Measurements from ENCODE around the gene POMT2. TPM values are rescaled to one million over a fixed set of nuclear protein-coding genes. Genes with fewer than 3 reads are reported as not detected.

The POMT2 gene
- total RNA-seq, 1 experiment from 2014 or later, result 24.0 TPM

Small RNAs within 50 kb of the gene (small RNA-seq; reads per million reads assigned to genes)
- gene MIR1260A, result not detected

Other genes with a start within 250 kb of the POMT2 start
- 34.0 and 47.0 TPM in 2 replicates for gene CIPC, start 222.6 kb downstream of the POMT2 start, total RNA-seq (2014; rRNA removed; shearing (Covaris generic); ENCODE audit: low replicate concordance)
- not detected in 2 replicates for gene ZDHHC22, start 179.1 kb downstream of the POMT2 start, total RNA-seq (2014; rRNA removed; shearing (Covaris generic); ENCODE audit: low replicate concordance)
- 5.0 and 8.4 TPM in 2 replicates for gene TMEM63C, start 139.1 kb downstream of the POMT2 start, total RNA-seq (2014; rRNA removed; shearing (Covaris generic); ENCODE audit: low replicate concordance)
- gene NGB, start 49.7 kb downstream of the POMT2 start, total RNA-seq (2014; rRNA removed; shearing (Covaris generic); ENCODE audit: low replicate concordance), result not detected in 2 replicates
- 44.8 and 55.3 TPM in 2 replicates for gene GSTZ1, start 153 bp upstream of the POMT2 start, total RNA-seq (2014; rRNA removed; shearing (Covaris generic); ENCODE audit: low replicate concordance)
- 41.3 and 73.8 TPM in 2 replicates for gene TMED8, start 56.2 kb upstream of the POMT2 start, total RNA-seq (2014; rRNA removed; shearing (Covaris generic); ENCODE audit: low replicate concordance)
- 2.2 and 3.3 TPM in 2 replicates for gene SAMD15, start 56.5 kb upstream of the POMT2 start, total RNA-seq (2014; rRNA removed; shearing (Covaris generic); ENCODE audit: low replicate concordance)
- gene NOXRED1, start 102.6 kb upstream of the POMT2 start, total RNA-seq (2014; rRNA removed; shearing (Covaris generic); ENCODE audit: low replicate concordance), result 0.60 and 0.97 TPM in 2 replicates
- 33.9 and 39.0 TPM in 2 replicates for gene VIPAS39, start 136.7 kb upstream of the POMT2 start, total RNA-seq (2014; rRNA removed; shearing (Covaris generic); ENCODE audit: low replicate concordance)
- 200 and 369 TPM in 2 replicates for gene AHSA1, start 137.2 kb upstream of the POMT2 start, total RNA-seq (2014; rRNA removed; shearing (Covaris generic); ENCODE audit: low replicate concordance)
- gene ISM2, start 177.9 kb upstream of the POMT2 start, total RNA-seq (2014; rRNA removed; shearing (Covaris generic); ENCODE audit: low replicate concordance), result 0.11 and 0.89 TPM in 2 replicates